GM12801 (cell line): ENCODE data around the gene STAB2.

Experiments
- CTCF ChIP-seq: IDR thresholded peaks from one replicate; pipeline ENCODE4 v1.5.1; 2011; ENCODE audit warnings: control low read depth; ENCODE audit not compliant: insufficient read length; ENCODE audit errors: extremely low read depth

Gene STAB2

DNA sequence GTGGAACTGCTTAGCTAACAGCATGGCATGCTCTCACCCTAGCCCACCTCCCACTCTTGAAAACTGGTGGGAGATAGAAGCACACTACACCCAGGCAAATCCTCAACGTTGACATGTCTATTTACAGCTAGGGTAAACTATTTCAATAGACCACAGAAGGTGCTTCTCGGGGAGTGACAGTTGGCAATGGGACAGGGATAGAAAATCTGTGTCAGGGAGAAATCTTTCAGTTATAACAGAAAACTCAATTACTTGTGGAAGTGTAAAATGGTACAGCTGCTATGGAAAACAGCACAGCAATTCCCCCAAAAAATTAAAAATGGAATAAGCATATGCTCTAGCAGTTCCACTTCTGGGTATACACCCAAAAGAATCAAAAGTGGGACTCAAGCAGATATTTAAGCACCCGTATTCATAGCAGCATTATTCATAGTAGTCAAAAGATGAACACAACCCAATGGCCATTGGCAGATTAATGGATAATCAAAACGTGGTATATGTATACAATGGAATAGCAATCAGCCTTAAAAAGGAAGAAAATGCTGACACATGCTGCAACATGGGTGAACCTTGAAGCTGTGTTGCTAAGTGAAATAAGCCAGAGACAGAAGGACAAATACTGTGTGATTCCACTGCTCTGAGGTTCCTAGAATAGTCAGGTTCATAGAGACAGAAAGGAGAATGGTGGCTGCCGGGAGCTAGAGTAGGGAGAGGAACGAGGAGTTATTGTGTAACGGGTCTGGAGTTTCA lies 92.5 kb downstream of the STAB2 start:
- no peak for TF ChIP-seq CTCF

- no peak for TF ChIP-seq CTCF
Observed at GRCh38 chr12:103680591-103681141, 93.6 kb downstream of the STAB2 start.

DNA sequence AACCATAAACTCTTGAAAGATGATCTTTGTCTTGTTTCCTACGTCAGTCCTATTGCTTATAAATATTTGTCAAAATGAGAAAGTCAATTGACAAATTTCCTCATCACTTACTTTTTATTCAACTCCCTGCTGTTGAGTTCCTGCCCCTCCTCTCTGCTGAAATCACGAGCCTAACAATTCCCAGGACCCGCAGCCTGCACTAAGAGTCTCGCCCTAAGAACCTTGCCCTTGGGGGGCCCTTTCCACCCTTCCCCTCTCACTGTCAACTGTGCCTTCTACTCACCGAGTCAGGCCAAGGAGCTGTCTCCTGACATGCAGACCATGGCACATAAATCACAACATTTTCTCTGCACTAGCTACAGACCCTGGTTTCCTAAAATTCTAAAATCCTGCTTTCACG lies 99.0 kb downstream of the STAB2 start:
- TF ChIP-seq CTCF: no peak

- no peak for TF ChIP-seq CTCF
Observed at GRCh38 chr12:103687253-103687652, 100.2 kb downstream of the STAB2 start.

DNA sequence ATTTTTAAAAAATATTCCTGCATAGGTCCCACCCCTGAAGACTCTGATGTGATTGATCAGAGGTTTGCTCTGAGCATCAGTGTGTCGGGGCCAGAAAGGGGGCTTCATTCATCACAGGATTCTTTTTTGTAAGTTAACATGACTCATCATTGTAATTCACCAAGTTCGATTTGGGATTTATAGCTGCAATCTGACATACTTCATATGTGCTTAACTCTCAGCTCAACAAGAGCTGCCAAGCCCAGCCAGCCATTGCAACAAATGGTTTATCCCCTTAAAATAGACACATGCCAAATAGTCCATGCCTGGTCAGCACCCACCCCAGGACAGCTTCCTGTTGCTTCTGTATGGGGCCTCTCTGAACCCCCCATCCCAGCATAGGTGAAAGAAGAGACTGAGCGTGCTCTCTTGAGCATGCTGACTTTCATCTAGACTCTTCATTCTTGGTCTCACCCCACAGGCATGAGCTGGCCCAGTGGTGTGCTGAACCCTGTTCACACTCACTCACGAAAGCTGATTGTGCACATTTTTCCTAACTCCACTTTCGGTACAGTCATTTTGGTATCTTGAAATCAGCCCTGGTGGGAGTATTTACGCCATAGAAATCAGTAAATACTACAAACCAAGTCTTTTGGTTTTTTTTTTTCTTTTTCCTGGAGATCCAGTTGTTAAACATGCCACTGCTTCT lies 101.4 kb downstream of the STAB2 start:
- no peak for TF ChIP-seq CTCF

GRCh38 chr12:103690426-103690825 lies 103.4 kb downstream of the STAB2 start:
- TF ChIP-seq CTCF: no peak

GRCh38 chr12:103691063-103691462 lies 104.0 kb downstream of the STAB2 start:
- no peak for TF ChIP-seq CTCF
